Right forelimb (tissue), 1 donor: ENCODE measurements around the gene KCND2.
"Not testable (repeated sequence)": the region's sequence is repeated elsewhere in the genome, so short reads cannot be mapped to it uniquely, and the experiment has no call there.

Source experiments
- DNase-seq: peaks from one replicate; pipeline ENCODE4 v3.0.0-alpha.2; 2018

Gene KCND2

GRCh38 chr7:120502132-120502531 is 229.2 kb downstream of the KCND2 start:
- DNase-seq: no peak

GRCh38 chr7:120502825-120503224 is 229.8 kb downstream of the KCND2 start:
- DNase-seq: no peak

- no peak for DNase-seq
Observed at GRCh38 chr7:120504386-120504785, 231.4 kb downstream of the KCND2 start.

- DNase-seq: no peak
Observed at GRCh38 chr7:120505770-120506169, 232.8 kb downstream of the KCND2 start.

- DNase-seq: no peak
Observed at GRCh38 chr7:120512701-120513100, 239.7 kb downstream of the KCND2 start.

- no peak for DNase-seq
Observed at GRCh38 chr7:120519224-120519623, 246.2 kb downstream of the KCND2 start.

- no peak for DNase-seq
Observed at GRCh38 chr7:120521761-120522737, 249.1 kb downstream of the KCND2 start.

GRCh38 chr7:120523985-120524384 is 251.0 kb downstream of the KCND2 start:
- DNase-seq: no peak

- no peak for DNase-seq
Observed at GRCh38 chr7:120526902-120527509, 254.0 kb downstream of the KCND2 start.

GRCh38 chr7:120529736-120530135 is 256.8 kb downstream of the KCND2 start:
- DNase-seq: no peak

- DNase-seq: no peak
Observed at GRCh38 chr7:120538335-120538734, 265.4 kb downstream of the KCND2 start.

GRCh38 chr7:120539321-120539720 is 266.3 kb downstream of the KCND2 start:
- no peak for DNase-seq

- DNase-seq: no peak
Observed at GRCh38 chr7:120547605-120548004, 274.6 kb downstream of the KCND2 start.

- no peak for DNase-seq
Observed at GRCh38 chr7:120550494-120551048, 277.6 kb downstream of the KCND2 start.

- no peak for DNase-seq
Observed at GRCh38 chr7:120553491-120553890, 280.5 kb downstream of the KCND2 start.

GRCh38 chr7:120554960-120555571 is 282.1 kb downstream of the KCND2 start:
- DNase-seq: peak; percentile 51

- no peak for DNase-seq
Observed at GRCh38 chr7:120564145-120564544, 291.2 kb downstream of the KCND2 start.

- DNase-seq: no peak
Observed at GRCh38 chr7:120567204-120567603, 294.2 kb downstream of the KCND2 start.

- DNase-seq: not testable (repeated sequence)
Observed at GRCh38 chr7:120578657-120579056, 305.7 kb downstream of the KCND2 start.

GRCh38 chr7:120582916-120583315 is 309.9 kb downstream of the KCND2 start:
- DNase-seq: no peak

- DNase-seq: no peak
Observed at GRCh38 chr7:120583899-120584586, 311.1 kb downstream of the KCND2 start.

GRCh38 chr7:120586571-120586970 is 313.6 kb downstream of the KCND2 start:
- DNase-seq: no peak

GRCh38 chr7:120587243-120587642 is 314.3 kb downstream of the KCND2 start:
- no peak for DNase-seq
